HepG2 (cell line): ENCODE measurements around the gene PDZD8. TPM values are rescaled to one million over a fixed set of nuclear protein-coding genes. Genes with fewer than 3 reads are reported as not detected.

Experiments used
- ATAC-seq: fragments of 200-7000 bp; cut with Tn5 transposase; 3 replicates; pipeline ENCODE4 v1.9.1; 2020; ENCODE audit warnings: mild to moderate bottlenecking, moderate library complexity
- BruUV-seq: library from RNA; stranded (reverse); fragments of 400-500 nt; replicated peaks from 2 replicates; lab custom pipeline; 2021; lab: Mats Ljungman, UMichigan
- CTCF ChIA-PET: fragments of 300-600 bp; formaldehyde crosslinking; extraction: SDS; loops from one replicate; lab custom pipeline; 2021; ENCODE audit warnings: low total read pairs, inconsistent platforms, low intra/inter-chr PET ratio; lab: Yijun Ruan, JAX
- POLR2A ChIA-PET: fragments of 350-600 bp; sonication (Branson Sonifier 250); formaldehyde crosslinking; loops from one replicate; lab custom pipeline; 2020; ENCODE audit warnings: antibody characterized with exemption, inconsistent platforms; lab: Yijun Ruan, JAX
- DNase-seq: peaks from one replicate; pipeline ENCODE4 v3.0.0-alpha.2; 2015; ENCODE audit warnings: low spot score
- FAIRE-seq: peaks from 3 replicates; lab custom pipeline; 2011; peaks lifted over from hg19 to GRCh38; lab: Jason Lieb, UNC
- H2AFZ ChIP-seq: one replicate; pipeline ENCODE4 v1.6.1; 2011; ENCODE audit warnings: low read length, inconsistent platforms
- H3K27ac ChIP-seq: fragments of 300-600 bp; 3 replicates; pipeline ENCODE4 v1.8.0; 2011; ENCODE audit warnings: mixed run types, mild to moderate bottlenecking, mixed read lengths, low read length, inconsistent platforms; ENCODE audit not compliant: insufficient read depth; ENCODE audit errors: extremely low read length
- H3K27me3 ChIP-seq, 2 experiments: fragments of 200-600 bp in 1 of 2; 2 replicates in 1 of 2; 3 replicates in 1 of 2; pipeline versions ENCODE4 v1.6.0 to v1.8.0; 2011; ENCODE audit warnings: low read length in 2 of 2, mild to moderate bottlenecking in 2 of 2, moderate library complexity in 2 of 2, inconsistent platforms in 1 of 2; ENCODE audit not compliant: insufficient read depth in 2 of 2, control insufficient read depth in 1 of 2
- H3K36me3 ChIP-seq, 2 experiments: fragments of 200-600 bp in 1 of 2; replicated peaks in 1 of 2; 2 replicates in 1 of 2; 3 replicates in 1 of 2; pipeline versions ENCODE4 v1.5.1 to v1.8.0; 2011; ENCODE audit warnings: low read length in 2 of 2, inconsistent platforms in 1 of 2; ENCODE audit not compliant: insufficient read depth in 2 of 2, control insufficient read depth in 1 of 2
- H3K4me1 ChIP-seq: 2 replicates; pipeline ENCODE4 v1.5.1; 2012; ENCODE audit warnings: low read length, inconsistent platforms; ENCODE audit not compliant: insufficient read depth
- H3K4me2 ChIP-seq: 2 replicates; pipeline ENCODE4 v1.6.0; 2011; ENCODE audit warnings: low read depth, low read length, inconsistent platforms
- H3K4me3 ChIP-seq, 3 experiments: fragments of 200-600 bp in 1 of 3; sonication (generic), shearing (Covaris generic) in 1 of 3; replicated peaks in 1 of 3; 2 replicates each; pipeline ENCODE4 v1.5.1; 2011 to 2016; ENCODE audit warnings: low read length in 3 of 3, inconsistent platforms in 2 of 3, low read depth in 2 of 3, mild to moderate bottlenecking in 2 of 3, control low read depth in 1 of 3, mixed read lengths in 1 of 3; ENCODE audit not compliant: insufficient read depth in 1 of 3
- H3K79me2 ChIP-seq: one replicate; pipeline ENCODE4 v1.6.1; 2011; ENCODE audit warnings: low read length, inconsistent platforms; ENCODE audit not compliant: insufficient read depth
- H3K9ac ChIP-seq: 2 replicates; pipeline ENCODE4 v1.6.0; 2011; ENCODE audit warnings: mild to moderate bottlenecking, low read depth, low read length, inconsistent platforms; ENCODE audit not compliant: insufficient read depth
- H3K9me3 ChIP-seq: 2 replicates; pipeline ENCODE4 v1.5.1; 2012; ENCODE audit warnings: mild to moderate bottlenecking, low read length
- H4K20me1 ChIP-seq: 2 replicates; pipeline ENCODE4 v1.6.0; 2011; ENCODE audit warnings: inconsistent platforms, mild to moderate bottlenecking, low read length, moderate library complexity; ENCODE audit not compliant: insufficient read depth
- AHR ChIP-seq: IDR thresholded peaks from 2 replicates; pipeline ENCODE4 v1.6.1; 2018; ENCODE audit warnings: missing genetic modification reagents, missing compliant biosample characterization
- CCDC6 ChIP-seq: sonication (generic); formaldehyde crosslinking; IDR thresholded peaks from 2 replicates; pipeline ENCODE4 v1.8.1; 2022; ENCODE audit warnings: mild to moderate bottlenecking, missing genetic modification reagents, moderate library complexity
- EED ChIP-seq: sonication (generic); formaldehyde crosslinking; IDR thresholded peaks from 2 replicates; pipeline ENCODE4 v1.5.0; 2020; ENCODE audit warnings: mild to moderate bottlenecking, missing genetic modification reagents
- EHMT2 ChIP-seq: fragments of 200-600 bp; sonication (generic); IDR thresholded peaks from 2 replicates; pipeline ENCODE4 v1.7.0; 2017; ENCODE audit warnings: antibody characterized with exemption, low read depth, low read length, borderline replicate concordance
- ELF4 ChIP-seq: sonication (generic); formaldehyde crosslinking; IDR thresholded peaks from 2 replicates; pipeline ENCODE4 v1.5.0; 2020; ENCODE audit warnings: missing genetic modification reagents, mild to moderate bottlenecking, moderate library complexity, borderline replicate concordance
- GLI4 ChIP-seq: sonication (generic); formaldehyde crosslinking; IDR thresholded peaks from 2 replicates; pipeline ENCODE4 v1.5.1; 2020; ENCODE audit warnings: missing genetic modification reagents, mild to moderate bottlenecking, moderate library complexity, borderline replicate concordance
- MIER3 ChIP-seq: IDR thresholded peaks from 2 replicates; pipeline ENCODE4 v1.6.1; 2016; ENCODE audit warnings: missing compliant biosample characterization, borderline replicate concordance
- PAF1 ChIP-seq: IDR thresholded peaks from 2 replicates; pipeline ENCODE4 v1.6.1; 2016; ENCODE audit warnings: missing genetic modification reagents, missing compliant biosample characterization
- SOX13 ChIP-seq, 3 experiments: fragments of 450-650 bp in 1 of 3; sonication (generic) in 1 of 3; formaldehyde crosslinking in 1 of 3; IDR thresholded peaks in 2 of 3; conservative IDR thresholded peaks in 1 of 3; 2 replicates each; pipeline versions ENCODE4 v1.5.0 to v1.6.1; 2016 to 2020; ENCODE audit warnings: antibody characterized with exemption in 1 of 3, mild to moderate bottlenecking in 1 of 3, missing compliant biosample characterization in 1 of 3, missing genetic modification reagents in 1 of 3, moderate library complexity in 1 of 3
- TOE1 ChIP-seq: sonication (generic); formaldehyde crosslinking; IDR thresholded peaks from 2 replicates; pipeline ENCODE4 v1.4.0; 2020; ENCODE audit warnings: mild to moderate bottlenecking, missing genetic modification reagents
- ZNF138 ChIP-seq: sonication (generic); formaldehyde crosslinking; IDR thresholded peaks from 2 replicates; pipeline ENCODE4 v1.5.0; 2020; ENCODE audit warnings: mild to moderate bottlenecking, low read depth, missing genetic modification reagents
- ZNF530 ChIP-seq: sonication (generic); formaldehyde crosslinking; IDR thresholded peaks from 2 replicates; pipeline ENCODE4 v1.5.0; 2020; ENCODE audit warnings: low read depth, mild to moderate bottlenecking, missing genetic modification reagents
- ZNF546 ChIP-seq: sonication (generic); formaldehyde crosslinking; conservative IDR thresholded peaks from 2 replicates; pipeline ENCODE4 v1.8.1; 2023; ENCODE audit warnings: mild to moderate bottlenecking, missing genetic modification reagents
- ZNF709 ChIP-seq: sonication (generic); formaldehyde crosslinking; IDR thresholded peaks from 2 replicates; pipeline ENCODE4 v1.5.0; 2020; ENCODE audit warnings: mild to moderate bottlenecking, missing genetic modification reagents
- WGBS: methylation state at CpG from one replicate; pipeline ENCODE4 v1.1.6; 2017; ENCODE audit warnings: low lambda C conversion rate; 5-methylcytosine and 5-hydroxymethylcytosine counted together
- in situ Hi-C: cut with HindIII; loops from 2 replicates; pipeline ENCODE4 v1.10.0; 2017; ENCODE audit warnings: low pct_unique_long_range_greater_than_20kb; ENCODE audit not compliant: extremely low pct_ligation_motif_present
- intact Hi-C: fragments of 100-400 bp; cut with micrococcal nuclease; formaldehyde crosslinking; loops from one replicate; pipeline ENCODE4 v1.10.0; 2022; ENCODE audit not compliant: unreplicated experiment
- polyA plus RNA-seq, 8 experiments: library from polyadenylated mRNA; depleted of rRNA in 3 of 8; stranded (reverse) in 7 of 8; unstranded in 1 of 8; fragments of >200 nt; fragmentation: Illumina TruSeq in 4 of 8; extraction: Trizol in 4 of 8; gene quantifications; 2 replicates each; pipeline versions ENCODE4 v1.2.1 to v1.2.3, GENCODE V29; 2011 to 2016; ENCODE audit warnings: low read depth in 4 of 8, missing spikeins in 1 of 8, mixed read lengths in 1 of 8; ENCODE audit not compliant: insufficient read depth in 1 of 8
- total RNA-seq, 5 experiments: library from RNA; depleted of rRNA; stranded (reverse); fragments of >200 nt; fragmentation: Illumina TruSeq; extraction: Trizol; gene quantifications; 2 replicates each; pipeline ENCODE4 v1.2.3, GENCODE V29; 2016; ENCODE audit warnings: low read depth in 1 of 5

Gene PDZD8
- total and polyA plus RNA-seq, 2 of the 13 experiments (the other 11 are each of a cell fraction or from before 2014, with no cell fraction given) = 11.2 to 32.0 TPM

GRCh38 chr10:117239051-117239450 lies 136.2 kb downstream of the PDZD8 start:
- POLR2A ChIA-PET = no interaction called here
- no peak for ATAC-seq
- intact Hi-C loops (no loop called here), in situ Hi-C loops (no loop called here)
- H3K4me2 ChIP-seq = no peak overlapping the region
- 0 out of 2 replicates have a peak, but pooled peaks cover 7% of the 10 kb centered on the region for H3K4me1 ChIP-seq
- no peak for FAIRE-seq
- 56% methylated on average over 8 of the region's 8 CpGs for WGBS
- CTCF ChIA-PET = no interaction called here
- no peak overlapping the region for H2AFZ ChIP-seq
- H3K79me2 ChIP-seq = no peaks in the 10 kb centered on the region
- no peak for DNase-seq
- H3K27ac ChIP-seq = no peak overlapping the region
- BruUV-seq = no TSS peak
- H3K9me3 ChIP-seq = no peaks in the 10 kb centered on the region
- H3K36me3 ChIP-seq = no peaks in the 10 kb centered on the region
- peaks cover 6 to 68% of the 10 kb centered on the region in 2 experiments; a peak in 4 of 5 replicates for H3K27me3 ChIP-seq
- no peak overlapping the region for H3K9ac ChIP-seq
- no peaks in the 10 kb centered on the region for H4K20me1 ChIP-seq
- TF ChIP-seq ZNF546 (CRISPR knock-in tag) (no peak), MIER3 (CRISPR knock-in tag) (no peak), ELF4 (CRISPR knock-in tag) (no peak), ZNF530 (CRISPR knock-in tag) (no peak), PAF1 (CRISPR knock-in tag) (no peak), EED (CRISPR knock-in tag) (no peak), CCDC6 (CRISPR knock-in tag) (no peak), ZNF138 (CRISPR knock-in tag) (no peak), GLI4 (no peak), TOE1 (CRISPR knock-in tag) (no peak), ZNF709 (CRISPR knock-in tag) (no peak), EHMT2 (no peak), AHR (no peak), SOX13 (IDR thresholded peaks at IDR 0.05) (no peak), SOX13 (CRISPR knock-in tag; conservative IDR thresholded peaks at IDR 0.05 in 1 of 2, IDR thresholded peaks at IDR 0.05 in 1 of 2) (no peak)
- H3K4me3 ChIP-seq = no peak overlapping the region
